Measurements from ENCODE around the gene VWA3A.

GRCh38 chr16:22181426-22181825, 89.1 kb downstream of the VWA3A start:
- TF ChIP-seq CTCF (IDR thresholded peaks at IDR 0.05): no peak
- TF ChIP-seq, protein P1, sequence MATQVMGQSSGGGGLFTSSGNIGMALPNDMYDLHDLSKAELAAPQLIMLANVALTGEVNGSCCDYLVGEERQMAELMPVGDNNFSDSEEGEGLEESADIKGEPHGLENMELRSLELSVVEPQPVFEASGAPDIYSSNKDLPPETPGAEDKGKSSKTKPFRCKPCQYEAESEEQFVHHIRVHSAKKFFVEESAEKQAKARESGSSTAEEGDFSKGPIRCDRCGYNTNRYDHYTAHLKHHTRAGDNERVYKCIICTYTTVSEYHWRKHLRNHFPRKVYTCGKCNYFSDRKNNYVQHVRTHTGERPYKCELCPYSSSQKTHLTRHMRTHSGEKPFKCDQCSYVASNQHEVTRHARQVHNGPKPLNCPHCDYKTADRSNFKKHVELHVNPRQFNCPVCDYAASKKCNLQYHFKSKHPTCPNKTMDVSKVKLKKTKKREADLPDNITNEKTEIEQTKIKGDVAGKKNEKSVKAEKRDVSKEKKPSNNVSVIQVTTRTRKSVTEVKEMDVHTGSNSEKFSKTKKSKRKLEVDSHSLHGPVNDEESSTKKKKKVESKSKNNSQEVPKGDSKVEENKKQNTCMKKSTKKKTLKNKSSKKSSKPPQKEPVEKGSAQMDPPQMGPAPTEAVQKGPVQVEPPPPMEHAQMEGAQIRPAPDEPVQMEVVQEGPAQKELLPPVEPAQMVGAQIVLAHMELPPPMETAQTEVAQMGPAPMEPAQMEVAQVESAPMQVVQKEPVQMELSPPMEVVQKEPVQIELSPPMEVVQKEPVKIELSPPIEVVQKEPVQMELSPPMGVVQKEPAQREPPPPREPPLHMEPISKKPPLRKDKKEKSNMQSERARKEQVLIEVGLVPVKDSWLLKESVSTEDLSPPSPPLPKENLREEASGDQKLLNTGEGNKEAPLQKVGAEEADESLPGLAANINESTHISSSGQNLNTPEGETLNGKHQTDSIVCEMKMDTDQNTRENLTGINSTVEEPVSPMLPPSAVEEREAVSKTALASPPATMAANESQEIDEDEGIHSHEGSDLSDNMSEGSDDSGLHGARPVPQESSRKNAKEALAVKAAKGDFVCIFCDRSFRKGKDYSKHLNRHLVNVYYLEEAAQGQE (IDR thresholded peaks at IDR 0.05; ENCODE audit: insufficient read depth in 1 of 2, low read depth in 2 of 2, low read length in 1 of 2): no peak
- no peak for TF ChIP-seq POLR2AphosphoS5 (IDR thresholded peaks at IDR 0.05; ENCODE audit: low read depth, low read length)
- TF ChIP-seq SIN3A (IDR thresholded peaks at IDR 0.05; ENCODE audit: borderline replicate concordance, insufficient read depth, low read depth, low read length): no peak
- TF ChIP-seq TCF7L2 (IDR thresholded peaks at IDR 0.05; ENCODE audit: low read depth, low read length): no peak

Data from Panc1 (cell line).